Activated B cell treated with CpG ODN at 0.5 μM for 24 hours (primary cell): ENCODE measurements around the gene MBNL1. TPM values are rescaled to one million over a fixed set of nuclear protein-coding genes. Genes with fewer than 3 reads are reported as not detected.

Experiments used
- ATAC-seq: fragments of 200-7000 bp; cut with Tn5 transposase; one replicate; pipeline ENCODE4 v1.10.0; 2021; ENCODE audit warnings: low read depth, mild to moderate bottlenecking, moderate library complexity
- CTCF ChIA-PET: fragments of 350-600 bp; sonication (Branson Sonifier 250); formaldehyde crosslinking; loops from one replicate; lab custom pipeline; 2021; ENCODE audit warnings: antibody characterized with exemption; lab: Charles Lee
- POLR2A ChIA-PET: fragments of 350-600 bp; sonication (Branson Sonifier 250); formaldehyde crosslinking; loops from one replicate; lab custom pipeline; 2021; ENCODE audit warnings: antibody characterized with exemption; lab: Charles Lee
- DNase-seq: peaks from one replicate; pipeline ENCODE4 v3.0.0; 2022
- H3K27ac Mint-ChIP-seq: one replicate; pipeline ENCODE4 v1.8.0; 2020; ENCODE audit warnings: mixed read lengths
- H3K27me3 Mint-ChIP-seq: one replicate; pipeline ENCODE4 v1.8.0; 2021; ENCODE audit warnings: mixed read lengths
- H3K36me3 Mint-ChIP-seq: one replicate; pipeline ENCODE4 v1.8.0; 2021; ENCODE audit warnings: low read depth, mixed read lengths
- H3K4me1 Mint-ChIP-seq: one replicate; pipeline ENCODE4 v1.8.0; 2021; ENCODE audit warnings: mixed read lengths
- H3K4me3 Mint-ChIP-seq: one replicate; pipeline ENCODE4 v1.8.0; 2020; ENCODE audit warnings: mild to moderate bottlenecking, mixed read lengths
- H3K9me3 Mint-ChIP-seq: one replicate; pipeline ENCODE4 v1.8.0; 2020; ENCODE audit warnings: mixed read lengths
- intact Hi-C: fragments of 100-400 bp; cut with micrococcal nuclease; formaldehyde crosslinking; loops from one replicate; pipeline ENCODE4 v1.15.1; 2024
- total RNA-seq: library from RNA; stranded (reverse); gene quantifications from 2 replicates; pipeline ENCODE4 v1.2.3, GENCODE V29; 2022
- TF ChIP-seq, protein P1 (sequence below): fragments of 200-600 bp; IDR thresholded peaks from one replicate; pipeline ENCODE4 v1.8.0; 2022; ENCODE audit warnings: antibody characterized with exemption, mild to moderate bottlenecking

MBNL1 gene
- total RNA-seq, 1 donor from 2014 or later, result 561 TPM

DNA sequence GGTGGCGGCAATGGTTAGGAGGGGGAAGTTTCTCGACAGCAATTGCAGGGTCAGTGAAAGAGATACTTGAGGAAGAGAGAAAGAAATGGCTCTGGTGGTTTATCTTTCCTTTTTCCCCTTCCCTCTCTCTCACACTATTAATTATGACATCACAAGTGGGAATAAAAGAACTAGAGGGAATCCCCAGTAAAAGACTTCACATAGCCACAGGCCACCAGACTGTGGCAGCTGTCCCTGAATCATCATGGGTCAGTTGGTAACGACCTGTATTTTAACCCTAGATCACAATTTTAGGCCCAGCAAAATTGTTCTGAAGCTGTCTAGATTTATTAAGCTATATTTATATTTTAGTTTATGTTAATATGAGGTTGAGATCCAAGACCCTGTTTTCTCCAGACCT lies 40.3 kb downstream of the MBNL1 start:
- peaks cover 59% of the 10 kb centered on the region for H3K4me1 Mint-ChIP-seq
- intact Hi-C loops, result loop anchor here (2.0 kb wide), 1 partner anchor 126 kb away; no protein-coding TSS in a partner anchor
- no peaks in the 10 kb centered on the region for H3K27me3 Mint-ChIP-seq
- TF ChIP-seq, protein P1, sequence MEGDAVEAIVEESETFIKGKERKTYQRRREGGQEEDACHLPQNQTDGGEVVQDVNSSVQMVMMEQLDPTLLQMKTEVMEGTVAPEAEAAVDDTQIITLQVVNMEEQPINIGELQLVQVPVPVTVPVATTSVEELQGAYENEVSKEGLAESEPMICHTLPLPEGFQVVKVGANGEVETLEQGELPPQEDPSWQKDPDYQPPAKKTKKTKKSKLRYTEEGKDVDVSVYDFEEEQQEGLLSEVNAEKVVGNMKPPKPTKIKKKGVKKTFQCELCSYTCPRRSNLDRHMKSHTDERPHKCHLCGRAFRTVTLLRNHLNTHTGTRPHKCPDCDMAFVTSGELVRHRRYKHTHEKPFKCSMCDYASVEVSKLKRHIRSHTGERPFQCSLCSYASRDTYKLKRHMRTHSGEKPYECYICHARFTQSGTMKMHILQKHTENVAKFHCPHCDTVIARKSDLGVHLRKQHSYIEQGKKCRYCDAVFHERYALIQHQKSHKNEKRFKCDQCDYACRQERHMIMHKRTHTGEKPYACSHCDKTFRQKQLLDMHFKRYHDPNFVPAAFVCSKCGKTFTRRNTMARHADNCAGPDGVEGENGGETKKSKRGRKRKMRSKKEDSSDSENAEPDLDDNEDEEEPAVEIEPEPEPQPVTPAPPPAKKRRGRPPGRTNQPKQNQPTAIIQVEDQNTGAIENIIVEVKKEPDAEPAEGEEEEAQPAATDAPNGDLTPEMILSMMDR, result no peak
- CTCF ChIA-PET, result no interaction called here
- peak overlapping the region; percentile 8 for H3K27ac Mint-ChIP-seq
- ATAC-seq (no peak), DNase-seq (no peak)
- POLR2A ChIA-PET, result interaction anchor here (0.8 to 1.3 kb wide), 3 partner anchors 9 to 113 kb away, joined by 3 read pairs; partner anchors contain the start of gene MBNL1
- no peak overlapping the region for H3K4me3 Mint-ChIP-seq
- H3K36me3 Mint-ChIP-seq, result peaks cover 57% of the 10 kb centered on the region
- H3K9me3 Mint-ChIP-seq, result no peaks in the 10 kb centered on the region

DNA sequence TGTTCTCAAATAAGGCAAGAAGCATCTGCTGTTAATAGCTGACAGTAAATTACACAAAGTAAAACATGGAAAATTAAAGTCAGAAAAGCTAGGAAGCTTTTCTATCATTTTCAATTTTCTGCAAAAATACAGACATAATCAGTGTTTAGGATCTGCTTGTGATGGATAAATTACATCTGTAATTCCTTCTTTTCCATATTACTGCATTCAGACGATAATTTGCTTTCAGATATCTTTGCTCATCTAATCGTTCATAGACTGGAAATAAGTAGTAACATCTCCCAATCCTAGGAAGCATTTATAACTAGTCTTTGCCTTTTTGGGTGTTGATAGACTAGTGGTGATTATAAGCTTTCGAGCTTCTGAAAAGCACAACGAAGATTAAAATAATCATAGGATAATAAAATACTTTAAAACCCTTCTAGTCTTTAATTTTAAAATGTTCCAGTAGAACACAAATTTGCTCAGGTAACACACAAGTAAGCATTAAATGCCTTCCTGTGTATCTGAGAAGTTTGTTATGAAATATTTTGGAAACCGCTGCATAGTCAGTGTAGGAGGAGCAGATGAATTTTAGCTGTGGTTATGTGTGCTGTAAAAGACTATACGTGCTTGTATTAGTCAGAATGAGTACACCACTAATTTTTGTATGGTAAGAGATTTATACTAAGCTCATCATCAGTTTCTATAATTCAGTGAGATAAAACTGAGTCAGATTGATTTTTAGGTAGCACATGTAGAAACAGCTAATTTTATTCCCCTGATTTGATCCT lies 41.0 kb downstream of the MBNL1 start:
- Mint-ChIP-seq H3K4me1 (peaks cover 61% of the 10 kb centered on the region), H3K27me3 (no peaks in the 10 kb centered on the region), H3K4me3 (no peak overlapping the region), H3K36me3 (peaks cover 59% of the 10 kb centered on the region), H3K9me3 (no peaks in the 10 kb centered on the region), H3K27ac (no peak overlapping the region)
- TF ChIP-seq, protein P1, result no peak
- ChIA-PET POLR2A (interaction anchor here (0.8 to 1.3 kb wide), 5 partner anchors 9 to 116 kb away, joined by 3 read pairs; partner anchors contain the start of gene MBNL1), CTCF (interaction anchor here (0.8 to 1.4 kb wide), 2 partner anchors 41 to 134 kb away, joined by 3 to 4 read pairs; partner anchors contain the start of gene MBNL1)
- no peak for DNase-seq
- peak; percentile 30 for ATAC-seq
- intact Hi-C loops, result loop anchor here (2.0 kb wide), 1 partner anchor 127 kb away; no protein-coding TSS in a partner anchor

DNA sequence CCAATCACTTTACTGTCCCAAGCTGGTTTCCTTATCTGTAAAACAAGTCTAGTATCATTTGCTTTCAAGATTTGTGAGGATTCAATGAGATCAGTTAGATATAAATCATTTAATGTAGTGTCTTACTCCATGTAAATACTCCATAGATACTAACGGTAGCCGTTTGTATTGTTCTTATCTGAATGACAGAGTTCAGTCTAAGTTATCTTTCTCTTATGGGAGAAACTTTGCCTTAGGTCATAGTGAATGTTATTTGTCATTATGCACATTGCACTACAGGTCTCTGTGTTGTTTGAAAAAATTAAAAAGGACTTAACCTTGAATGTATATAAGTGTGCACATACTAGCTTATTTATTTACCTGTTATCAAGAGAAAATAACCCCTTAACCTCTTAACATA lies 44.7 kb downstream of the MBNL1 start:
- intact Hi-C loops, result no loop called here
- Mint-ChIP-seq H3K9me3 (no peaks in the 10 kb centered on the region), H3K36me3 (peaks cover 59% of the 10 kb centered on the region), H3K27me3 (no peaks in the 10 kb centered on the region), H3K4me3 (no peak overlapping the region), H3K4me1 (peaks cover 60% of the 10 kb centered on the region), H3K27ac (no peak overlapping the region)
- ChIA-PET CTCF (no interaction called here), POLR2A (interaction anchor here (1.3 kb wide), 1 partner anchor 108 kb away, joined by 5 read pairs; no protein-coding TSS in a partner anchor)
- no peak for DNase-seq
- no peak for ATAC-seq
- TF ChIP-seq, protein P1, result no peak

DNA sequence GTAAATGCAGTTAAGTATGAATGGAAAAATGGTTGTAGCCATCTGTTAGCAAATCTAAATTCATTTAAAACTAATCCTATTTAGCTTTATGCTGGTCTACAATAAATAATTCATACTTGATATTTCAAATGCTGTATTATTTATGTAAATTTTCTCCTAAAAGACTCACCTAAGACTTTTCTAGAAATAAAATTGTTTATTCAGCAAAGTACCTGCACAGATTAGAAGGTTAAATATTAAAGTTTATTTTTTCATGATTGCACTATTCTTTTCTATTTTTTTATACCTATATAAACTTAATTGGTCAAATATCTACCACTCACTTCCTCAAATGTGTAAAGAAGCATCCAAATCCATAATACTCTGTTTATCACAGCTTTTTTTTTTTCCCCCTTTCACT lies 45.2 kb downstream of the MBNL1 start:
- CTCF ChIA-PET, result no interaction called here
- intact Hi-C loops, result no loop called here
- no peak overlapping the region for H3K27ac Mint-ChIP-seq
- H3K4me3 Mint-ChIP-seq, result no peak overlapping the region
- no peaks in the 10 kb centered on the region for H3K9me3 Mint-ChIP-seq
- ATAC-seq (no peak), DNase-seq (no peak)
- TF ChIP-seq, protein P1, result no peak
- no peaks in the 10 kb centered on the region for H3K27me3 Mint-ChIP-seq
- peaks cover 57% of the 10 kb centered on the region for H3K36me3 Mint-ChIP-seq
- peaks cover 60% of the 10 kb centered on the region for H3K4me1 Mint-ChIP-seq
- POLR2A ChIA-PET, result interaction anchor here (1.3 kb wide), 1 partner anchor 109 kb away, joined by 5 read pairs; no protein-coding TSS in a partner anchor

DNA sequence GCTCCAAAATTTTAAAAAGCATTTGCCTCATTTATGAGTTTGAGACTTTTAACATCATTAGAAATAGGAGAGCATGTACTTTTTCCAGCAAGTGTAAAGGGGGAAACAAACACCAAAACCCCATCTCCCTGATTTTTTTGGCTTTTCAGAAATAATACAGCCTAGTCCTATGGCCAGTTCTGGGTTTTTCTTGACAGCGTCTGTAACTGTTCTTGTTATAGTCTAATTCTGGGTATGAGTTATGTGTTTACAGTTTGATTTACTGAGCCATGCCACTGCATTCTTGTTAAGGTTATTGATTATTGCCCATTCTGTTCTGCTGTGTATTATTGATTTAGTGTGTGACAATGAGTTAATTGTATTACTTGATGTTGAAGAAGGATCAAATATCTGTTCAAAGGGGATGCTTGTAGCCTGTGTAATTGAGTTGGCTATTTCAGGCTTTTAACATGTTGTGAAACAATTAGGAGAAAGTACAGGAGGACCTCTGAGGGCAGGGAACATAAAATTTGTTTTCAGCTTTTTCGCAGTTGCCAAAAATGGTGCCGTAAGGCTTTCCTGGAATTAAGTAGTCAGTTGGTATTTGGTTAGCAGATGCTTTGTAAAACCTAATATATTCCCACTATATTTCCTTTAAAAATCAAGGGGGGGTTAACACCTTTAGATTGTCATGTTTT lies 46.1 kb downstream of the MBNL1 start:
- ChIA-PET POLR2A (no interaction called here), CTCF (no interaction called here)
- ATAC-seq (no peak), DNase-seq (no peak)
- H3K27me3 Mint-ChIP-seq, result no peaks in the 10 kb centered on the region
- TF ChIP-seq, protein P1, result no peak
- peaks cover 60% of the 10 kb centered on the region for H3K36me3 Mint-ChIP-seq
- no peak overlapping the region for H3K4me3 Mint-ChIP-seq
- no peaks in the 10 kb centered on the region for H3K9me3 Mint-ChIP-seq
- H3K4me1 Mint-ChIP-seq, result peaks cover 60% of the 10 kb centered on the region
- H3K27ac Mint-ChIP-seq, result no peak overlapping the region
- intact Hi-C loops, result no loop called here
